GM20000 (cell line): ENCODE data around the gene IRF4.

ENCODE experiments used
- DNase-seq: peaks from one replicate; pipeline ENCODE4 v3.0.0; 2012; ENCODE audit warnings: low spot score
- CTCF ChIP-seq: IDR thresholded peaks from 2 replicates; pipeline ENCODE4 v1.5.1; 2012; ENCODE audit warnings: mild to moderate bottlenecking, control low read depth; ENCODE audit errors: extremely low read depth, missing control alignments

IRF4 gene

GRCh38 chr6:404685-405423 is 13.3 kb downstream of the IRF4 start:
- TF ChIP-seq CTCF: no peak
- no peak for DNase-seq

- no peak for TF ChIP-seq CTCF
- DNase-seq: no peak
Measured at GRCh38 chr6:408148-408547, 16.6 kb downstream of the IRF4 start.

GRCh38 chr6:408599-409102 is 17.1 kb downstream of the IRF4 start:
- TF ChIP-seq CTCF: peak; percentile 16
- no peak for DNase-seq

- TF ChIP-seq CTCF: no peak
Measured at GRCh38 chr6:409370-409972, 17.9 kb downstream of the IRF4 start.

GRCh38 chr6:410555-411395 is 19.2 kb downstream of the IRF4 start:
- TF ChIP-seq CTCF: no peak
- DNase-seq: no peak

More at GRCh38 chr6:409370-409972, 17.9 kb downstream of the IRF4 start:
- DNase-seq: no peak

- no peak for TF ChIP-seq CTCF
Measured at GRCh38 chr6:411402-412145, 20.0 kb downstream of the IRF4 start.

More at GRCh38 chr6:411402-412145, 20.0 kb downstream of the IRF4 start:
- no peak for DNase-seq
